Retinal pigment epithelial cell (primary cell): ENCODE measurements around the gene RSPH1.

Source experiments
- DNase-seq: peaks from one replicate; pipeline ENCODE4 v3.0.0-alpha.2; 2010; ENCODE audit warnings: low read depth
- H3K4me3 ChIP-seq: 2 replicates; pipeline ENCODE4 v1.5.1; 2011; ENCODE audit warnings: mild to moderate bottlenecking, low read length, control low read depth, moderate library complexity
- TF ChIP-seq, protein P1 (sequence below): conservative IDR thresholded peaks from 2 replicates; pipeline ENCODE4 v1.5.1; 2011; ENCODE audit warnings: low read depth, low read length, control low read depth, inconsistent platforms

RSPH1 gene

DNA sequence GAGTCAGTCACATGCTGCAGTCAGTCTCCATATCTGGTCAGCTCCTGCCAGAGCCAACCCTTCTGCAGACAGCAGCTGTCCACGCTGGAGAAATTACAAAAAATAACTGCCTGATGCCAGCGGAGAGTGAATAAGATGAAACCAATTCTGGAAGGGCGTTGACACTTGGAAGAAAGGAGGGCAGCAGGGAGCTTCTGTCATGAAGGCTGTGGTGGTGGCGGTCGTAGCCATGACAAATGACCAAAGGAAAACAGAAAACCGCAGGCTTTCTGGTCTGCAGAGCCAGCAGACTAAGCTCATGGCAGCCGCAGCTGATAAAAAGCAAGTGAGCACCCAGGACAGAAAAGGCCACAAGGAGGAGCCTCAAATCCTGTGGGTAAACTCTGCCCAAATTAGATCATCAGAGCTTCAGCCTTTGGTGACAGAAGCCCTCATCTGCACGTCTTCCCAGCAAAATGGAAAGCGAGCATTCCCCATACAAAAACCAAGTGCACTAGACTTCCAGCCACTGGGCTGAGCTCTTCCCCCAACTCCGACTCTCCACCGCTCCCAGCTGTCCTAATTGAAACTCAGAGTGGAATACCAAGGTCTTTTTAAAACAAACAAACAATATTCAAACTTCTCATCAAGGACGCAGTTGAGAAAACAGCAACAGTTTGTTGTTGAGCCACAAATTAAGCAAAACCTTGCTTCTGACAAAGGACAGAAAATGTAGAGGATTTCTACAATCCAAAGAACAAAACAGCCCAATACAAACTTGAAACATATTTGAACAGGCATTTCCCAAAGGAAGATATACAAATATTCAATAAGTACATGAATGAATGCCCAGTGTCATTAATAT is 28.7 kb downstream of the RSPH1 start:
- no peak overlapping the region for H3K4me3 ChIP-seq
- no peak for DNase-seq
- TF ChIP-seq, protein P1, sequence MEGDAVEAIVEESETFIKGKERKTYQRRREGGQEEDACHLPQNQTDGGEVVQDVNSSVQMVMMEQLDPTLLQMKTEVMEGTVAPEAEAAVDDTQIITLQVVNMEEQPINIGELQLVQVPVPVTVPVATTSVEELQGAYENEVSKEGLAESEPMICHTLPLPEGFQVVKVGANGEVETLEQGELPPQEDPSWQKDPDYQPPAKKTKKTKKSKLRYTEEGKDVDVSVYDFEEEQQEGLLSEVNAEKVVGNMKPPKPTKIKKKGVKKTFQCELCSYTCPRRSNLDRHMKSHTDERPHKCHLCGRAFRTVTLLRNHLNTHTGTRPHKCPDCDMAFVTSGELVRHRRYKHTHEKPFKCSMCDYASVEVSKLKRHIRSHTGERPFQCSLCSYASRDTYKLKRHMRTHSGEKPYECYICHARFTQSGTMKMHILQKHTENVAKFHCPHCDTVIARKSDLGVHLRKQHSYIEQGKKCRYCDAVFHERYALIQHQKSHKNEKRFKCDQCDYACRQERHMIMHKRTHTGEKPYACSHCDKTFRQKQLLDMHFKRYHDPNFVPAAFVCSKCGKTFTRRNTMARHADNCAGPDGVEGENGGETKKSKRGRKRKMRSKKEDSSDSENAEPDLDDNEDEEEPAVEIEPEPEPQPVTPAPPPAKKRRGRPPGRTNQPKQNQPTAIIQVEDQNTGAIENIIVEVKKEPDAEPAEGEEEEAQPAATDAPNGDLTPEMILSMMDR = peak; percentile 20

DNA sequence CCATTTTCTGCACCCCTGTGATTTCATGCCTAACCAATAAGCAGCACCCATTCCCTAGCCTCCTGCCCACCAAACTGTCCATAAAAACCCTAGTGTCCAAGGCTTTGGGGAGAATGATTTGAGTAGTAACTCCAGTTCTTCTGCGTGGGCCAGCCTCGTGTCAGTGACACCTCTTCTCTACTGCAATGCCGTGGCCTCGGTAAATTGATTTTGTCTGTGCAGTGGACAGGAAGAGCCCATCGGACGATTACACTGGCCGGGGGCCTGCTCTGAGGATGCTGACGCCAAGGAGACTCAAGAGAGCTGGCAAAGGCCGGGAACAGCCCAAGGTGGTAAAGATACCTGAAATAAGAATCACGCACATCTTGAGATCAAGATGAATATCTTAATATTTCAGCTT is 29.3 kb downstream of the RSPH1 start:
- TF ChIP-seq, protein P1 = no peak
- no peak for DNase-seq
- no peak overlapping the region for H3K4me3 ChIP-seq

DNA sequence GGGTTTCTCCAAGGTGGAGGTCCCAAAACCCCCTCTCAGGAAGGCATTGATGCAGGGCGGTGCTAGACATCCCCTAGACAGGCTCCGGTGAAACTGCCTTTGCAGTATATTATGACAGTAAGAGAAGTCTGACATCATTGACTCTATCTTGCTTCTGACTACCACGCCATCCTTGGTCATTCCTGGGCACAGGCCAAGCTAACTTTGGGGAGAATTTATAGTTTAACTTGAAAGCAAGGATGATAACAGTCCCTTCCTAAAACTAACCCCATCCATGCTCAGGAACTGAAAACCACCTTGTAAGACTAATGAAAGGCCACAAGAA is 30.3 kb downstream of the RSPH1 start:
- H3K4me3 ChIP-seq = no peak overlapping the region
- no peak for DNase-seq
- TF ChIP-seq, protein P1 = no peak

DNA sequence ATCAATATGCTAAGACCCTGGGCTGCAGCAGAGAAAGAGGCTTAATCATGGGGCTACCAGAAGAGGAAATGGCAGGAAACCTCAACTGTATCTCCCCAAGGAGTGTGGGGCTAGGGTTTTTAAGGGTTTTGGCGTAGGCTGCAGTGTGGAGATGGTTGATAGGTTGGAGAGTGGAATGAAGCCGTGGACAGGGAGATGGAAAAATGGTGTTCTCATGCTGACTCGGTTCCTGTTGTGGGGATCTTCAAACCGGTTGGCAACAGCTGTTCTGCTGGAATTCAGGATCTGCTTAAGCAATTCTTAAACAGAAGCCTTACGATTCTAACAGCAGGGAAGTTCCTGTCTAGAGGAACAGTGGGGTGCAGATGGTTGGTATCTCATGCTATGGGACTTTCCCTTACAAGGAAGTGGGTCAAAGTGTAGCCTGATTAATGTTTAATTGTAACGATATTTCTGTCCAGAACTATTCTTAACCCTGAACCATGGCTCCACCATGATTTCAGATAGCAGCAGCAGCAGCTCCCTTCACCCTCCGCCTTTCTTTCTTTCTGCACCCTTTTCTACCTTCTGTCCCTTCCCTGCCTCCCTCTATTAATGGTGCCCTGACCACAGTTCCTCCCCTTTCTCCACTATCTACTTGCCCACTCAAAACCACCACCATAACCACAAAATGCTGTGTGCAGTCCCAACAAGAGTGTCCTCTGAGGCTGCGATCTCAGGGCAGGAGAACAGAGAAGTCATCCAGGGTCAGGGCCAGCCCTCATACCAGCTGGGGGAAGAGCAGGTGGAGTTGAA is 30.8 kb downstream of the RSPH1 start:
- TF ChIP-seq, protein P1 = no peak
- no peak overlapping the region for H3K4me3 ChIP-seq
- DNase-seq = no peak

DNA sequence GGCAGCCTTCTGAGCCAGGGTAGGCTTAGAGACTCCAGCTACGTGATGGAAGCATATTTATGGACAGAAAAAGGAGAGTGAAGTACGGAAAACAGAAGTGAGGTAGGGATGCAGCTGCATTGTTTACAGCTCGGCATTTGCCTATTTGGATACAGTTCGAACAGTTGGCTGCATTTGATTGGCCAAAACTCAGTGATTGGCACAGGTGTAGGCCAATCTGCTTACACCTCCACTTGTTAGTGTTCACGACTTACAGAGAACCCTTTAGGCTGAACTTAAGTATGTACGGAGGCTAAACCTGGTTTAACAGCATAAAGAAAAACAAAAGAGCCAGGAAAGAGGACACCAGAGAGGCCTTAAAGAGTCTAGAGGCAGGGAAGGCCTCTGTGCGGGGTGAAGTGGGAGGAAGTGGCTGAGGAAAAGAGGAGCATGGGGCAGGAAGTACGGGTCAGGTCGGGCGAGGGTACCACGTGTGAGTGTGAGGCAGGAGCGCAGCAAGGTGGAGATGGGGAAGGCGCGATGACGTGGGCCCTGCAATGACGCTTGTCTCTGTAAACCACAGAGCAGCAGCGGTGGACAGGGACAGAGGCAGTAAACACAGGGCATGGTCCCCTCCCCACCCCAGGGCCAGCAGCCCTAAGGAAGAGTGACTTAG is 32.0 kb downstream of the RSPH1 start:
- TF ChIP-seq, protein P1 = no peak
- no peak overlapping the region for H3K4me3 ChIP-seq
- DNase-seq = no peak

DNA sequence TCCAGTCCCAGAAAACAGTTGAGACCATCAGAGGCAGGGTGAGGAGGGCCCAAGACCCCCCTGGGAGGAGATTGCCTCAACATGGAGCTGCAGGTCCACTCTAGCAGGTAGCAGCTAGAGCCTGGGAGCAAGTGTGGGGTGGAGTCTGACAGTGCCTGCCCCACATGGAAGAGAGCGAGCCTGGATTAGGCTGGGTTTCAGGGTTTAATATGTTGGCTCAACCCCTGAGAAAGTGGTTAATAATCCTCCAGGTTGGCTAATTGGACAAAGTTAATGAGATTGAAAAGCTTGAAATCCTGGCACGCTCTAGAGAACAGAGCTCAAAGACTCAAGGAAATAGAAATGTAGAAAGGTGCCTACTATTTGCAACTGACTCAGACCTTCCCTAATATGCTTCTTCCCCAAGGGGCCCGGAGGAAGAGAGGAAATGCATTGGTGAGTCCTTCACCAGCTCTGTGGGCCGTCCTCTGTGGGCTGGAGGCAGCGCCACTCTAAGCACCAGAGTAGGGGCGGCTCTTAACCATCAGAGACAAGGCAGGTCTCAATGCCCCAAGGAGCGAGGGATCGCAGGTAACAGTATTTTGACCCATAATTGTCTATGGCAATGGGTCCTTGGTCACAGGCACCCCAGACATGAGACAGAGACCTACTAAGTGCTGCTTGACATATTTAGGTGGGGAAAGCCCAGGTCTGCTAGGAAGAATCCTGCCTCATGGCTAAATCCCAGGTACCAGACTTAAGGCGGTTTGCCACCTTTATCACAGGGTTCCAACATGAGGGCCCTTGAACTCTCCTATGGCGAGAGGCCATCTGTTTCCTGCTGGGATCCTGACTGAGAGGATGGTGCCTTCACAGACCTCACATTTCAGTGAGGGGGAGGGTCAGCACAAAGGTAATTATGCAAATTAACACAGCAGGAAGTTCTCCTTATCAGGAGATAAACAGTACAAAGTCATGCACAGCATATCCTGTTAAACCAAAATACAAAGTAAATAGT is 33.8 kb downstream of the RSPH1 start:
- H3K4me3 ChIP-seq = no peak overlapping the region
- TF ChIP-seq, protein P1 = no peak
- DNase-seq = no peak
